GM19372 (cell line): ENCODE results near the gene CTSE.

Experiments used
- ATAC-seq: cut with Tn5 transposase; IDR thresholded peaks from one replicate; pipeline ENCODE4 v1.9.1; 2021; ENCODE audit warnings: mild to moderate bottlenecking, low read depth, moderate library complexity; ENCODE audit not compliant: unreplicated experiment

CTSE gene

DNA sequence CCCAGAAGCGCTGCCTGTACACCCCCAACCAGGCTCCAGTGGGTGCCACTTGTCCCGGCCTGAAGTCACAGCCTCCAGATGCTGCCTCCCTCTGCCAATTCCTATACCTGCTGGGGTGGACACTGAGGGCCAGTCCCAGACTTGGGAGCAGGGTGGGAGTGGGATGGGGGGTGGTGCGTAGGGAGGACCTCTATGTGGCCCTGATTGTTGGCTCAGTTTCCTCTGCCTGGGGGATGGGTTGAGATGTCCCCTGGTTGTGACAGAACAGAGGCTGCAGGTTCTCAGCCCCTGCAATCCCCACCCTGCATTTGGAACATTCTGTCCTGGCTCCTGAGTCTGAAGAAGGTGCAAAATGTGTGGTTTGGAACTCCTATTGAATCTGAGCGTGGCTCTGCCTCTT lies 47.7 kb downstream of the CTSE start:
- no peak for ATAC-seq

DNA sequence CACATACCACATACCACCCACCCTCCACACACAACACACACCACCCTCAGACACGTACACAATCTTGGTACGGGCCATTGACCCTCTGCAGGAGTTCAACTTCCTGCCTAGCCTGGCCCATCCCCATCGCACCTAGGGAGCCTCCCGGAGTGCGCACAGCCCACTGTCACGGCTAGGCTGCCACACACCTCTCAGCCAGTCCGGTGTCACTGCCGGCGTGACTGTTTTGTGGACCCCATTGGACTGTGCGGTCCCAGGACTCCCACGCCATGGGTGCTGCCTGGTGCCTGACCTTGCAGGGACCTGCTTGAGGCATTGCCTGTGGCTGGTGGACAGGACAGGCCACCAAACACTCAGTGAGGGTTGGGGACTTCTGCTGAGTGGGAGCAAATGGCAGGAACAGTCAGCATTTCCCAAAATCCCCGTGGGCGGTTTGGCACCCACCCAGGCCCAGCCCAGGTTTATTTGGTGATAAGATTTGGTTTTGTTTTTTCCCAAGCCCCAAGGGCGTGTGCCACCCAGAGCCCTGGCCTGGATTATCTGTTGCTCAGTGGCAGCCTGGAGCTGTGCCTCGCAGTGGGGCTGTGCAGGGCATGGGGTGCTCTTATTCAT lies 48.2 kb downstream of the CTSE start:
- ATAC-seq: no peak

DNA sequence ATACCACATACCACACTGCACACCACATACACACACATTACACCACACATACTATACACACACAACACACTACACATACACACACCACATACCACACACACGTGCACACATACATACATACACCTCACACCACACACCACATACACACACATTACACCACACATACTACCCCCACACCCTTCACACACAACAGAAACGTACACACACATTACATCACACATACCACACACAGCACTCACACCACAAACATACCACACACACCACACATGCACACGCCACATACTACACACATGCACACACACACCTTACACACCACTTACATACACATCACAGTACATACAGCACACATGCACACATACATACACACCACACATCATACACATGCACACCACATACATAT lies 49.0 kb downstream of the CTSE start:
- ATAC-seq: no peak

DNA sequence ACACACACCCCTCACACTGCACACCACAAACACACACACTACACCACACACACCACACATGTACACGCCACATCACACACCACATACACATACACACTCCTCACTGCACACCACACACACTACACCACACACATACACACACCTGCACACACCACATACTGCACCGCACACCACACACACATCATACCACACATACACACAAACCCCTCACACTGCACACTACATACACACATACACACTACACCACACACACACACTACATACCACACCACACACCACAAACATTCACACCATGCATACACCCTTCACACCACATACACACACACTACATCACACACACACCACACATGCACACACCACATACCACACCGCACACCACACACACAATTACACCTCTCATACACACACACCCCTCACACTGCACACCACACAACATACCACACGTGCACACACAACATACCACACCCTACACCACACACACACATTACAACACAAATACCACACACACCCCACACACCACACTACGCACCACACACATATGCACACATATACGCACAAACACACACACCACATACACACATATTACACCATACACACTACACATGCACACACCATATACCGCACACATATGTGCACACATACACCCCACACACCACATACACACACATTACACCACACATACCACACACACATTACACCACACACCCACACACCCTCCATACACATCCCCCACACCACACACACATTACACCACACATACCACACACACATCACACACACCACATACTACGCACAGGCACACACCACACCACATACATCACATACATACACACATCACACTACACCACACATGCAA lies 50.1 kb downstream of the CTSE start:
- ATAC-seq: no peak

DNA sequence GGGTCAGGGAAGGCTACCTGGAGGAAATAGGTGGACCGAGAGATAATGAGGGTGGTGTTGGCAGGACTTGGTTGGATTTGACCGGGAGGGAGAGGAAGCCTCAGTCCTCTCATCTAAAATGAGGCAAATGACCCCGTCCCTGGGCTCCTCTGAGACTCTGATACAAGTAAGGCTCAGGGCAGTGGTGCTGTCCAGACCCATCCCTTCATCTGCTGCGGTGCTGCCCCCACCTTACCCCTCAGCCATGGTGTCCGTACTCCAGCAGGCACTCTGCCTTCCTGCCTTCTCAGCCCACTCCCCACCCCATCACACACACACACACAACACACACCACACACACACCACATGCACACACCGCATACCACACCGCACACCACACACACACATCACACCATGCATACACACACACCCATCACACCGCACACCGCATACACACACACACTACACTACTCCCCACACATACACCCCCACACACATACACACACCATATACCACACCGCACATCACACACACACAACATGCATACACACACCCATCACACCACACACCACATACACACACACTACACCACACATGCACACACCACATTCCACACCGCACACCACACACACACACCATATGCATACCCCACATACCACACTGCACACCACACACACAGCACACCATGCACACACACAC lies 51.1 kb downstream of the CTSE start:
- no peak for ATAC-seq

DNA sequence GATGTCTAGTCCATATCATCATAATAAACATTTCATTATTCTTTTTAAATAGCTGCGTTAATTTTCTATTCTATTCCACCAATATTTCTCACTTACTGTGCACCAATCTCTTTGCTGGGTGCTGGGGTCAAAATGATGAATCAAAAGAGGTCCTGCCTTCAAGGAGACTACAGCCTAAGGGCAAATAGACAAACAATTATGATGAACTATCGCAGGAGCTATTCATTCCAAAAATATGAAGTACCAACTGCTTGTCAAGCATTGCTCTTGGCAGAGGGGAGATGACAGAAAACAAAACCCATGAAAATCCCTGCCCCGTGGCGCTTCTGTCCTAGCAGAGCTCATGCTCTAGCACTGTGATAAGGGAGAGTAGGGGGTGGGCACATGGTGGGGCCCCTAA lies 51.6 kb downstream of the CTSE start:
- ATAC-seq: no peak

DNA sequence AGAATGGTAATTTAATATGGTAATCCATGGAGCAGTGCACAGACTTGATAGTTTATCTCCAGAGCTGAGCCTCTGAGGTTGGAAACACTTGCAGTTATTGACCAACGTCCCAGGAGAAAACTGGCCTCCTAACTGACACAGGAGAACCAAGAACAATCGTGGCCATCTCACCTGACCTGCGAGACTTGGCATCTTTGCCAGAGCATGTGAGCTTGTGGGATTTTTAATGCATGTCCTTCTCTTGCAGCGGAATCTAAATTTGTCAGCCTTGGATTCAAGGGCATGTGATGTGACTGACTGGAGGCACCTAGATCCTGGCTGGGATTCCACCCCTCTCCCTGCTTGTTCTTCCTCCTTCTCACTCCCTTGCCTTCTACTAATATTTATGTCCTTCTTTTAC lies 52.6 kb downstream of the CTSE start:
- ATAC-seq: no peak

DNA sequence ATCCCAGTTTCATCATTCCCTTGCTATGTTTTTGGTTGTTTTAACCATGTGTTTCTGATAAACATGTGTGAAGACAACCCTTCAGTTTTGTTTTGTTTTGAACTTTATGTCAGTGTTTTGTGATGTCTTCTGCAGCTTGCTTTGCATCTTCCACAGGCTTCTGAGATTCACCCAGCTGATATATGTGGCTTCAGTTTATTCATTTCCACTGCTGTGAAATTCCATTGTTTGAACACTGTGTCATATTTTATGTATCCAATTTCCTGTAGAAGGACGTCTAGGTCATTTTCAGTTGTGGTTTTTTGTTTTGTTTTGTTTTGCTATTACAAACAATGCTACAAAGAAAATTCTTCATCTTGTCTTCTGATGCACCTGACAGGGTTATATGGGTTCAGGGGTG lies 53.2 kb downstream of the CTSE start:
- ATAC-seq: no peak

DNA sequence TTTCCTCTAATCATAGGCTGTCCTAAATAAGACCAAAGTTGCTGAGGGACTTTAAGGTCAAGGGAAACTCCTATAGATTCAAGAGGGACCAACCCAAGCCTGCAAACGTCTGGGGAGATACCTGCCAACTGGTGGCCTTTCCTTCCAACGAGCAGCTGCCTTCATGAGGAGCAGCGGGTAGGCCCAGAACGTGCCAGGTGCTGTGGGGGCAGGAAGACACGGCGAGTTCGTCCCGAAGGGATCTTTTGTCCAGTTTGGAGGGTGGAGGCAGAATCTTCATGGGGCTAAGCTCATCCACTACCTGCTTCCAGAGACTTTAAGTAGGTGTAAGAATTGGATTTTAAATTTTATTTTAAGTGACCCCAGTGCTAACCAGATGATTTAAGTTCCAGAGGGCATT lies 54.5 kb downstream of the CTSE start:
- no peak for ATAC-seq

DNA sequence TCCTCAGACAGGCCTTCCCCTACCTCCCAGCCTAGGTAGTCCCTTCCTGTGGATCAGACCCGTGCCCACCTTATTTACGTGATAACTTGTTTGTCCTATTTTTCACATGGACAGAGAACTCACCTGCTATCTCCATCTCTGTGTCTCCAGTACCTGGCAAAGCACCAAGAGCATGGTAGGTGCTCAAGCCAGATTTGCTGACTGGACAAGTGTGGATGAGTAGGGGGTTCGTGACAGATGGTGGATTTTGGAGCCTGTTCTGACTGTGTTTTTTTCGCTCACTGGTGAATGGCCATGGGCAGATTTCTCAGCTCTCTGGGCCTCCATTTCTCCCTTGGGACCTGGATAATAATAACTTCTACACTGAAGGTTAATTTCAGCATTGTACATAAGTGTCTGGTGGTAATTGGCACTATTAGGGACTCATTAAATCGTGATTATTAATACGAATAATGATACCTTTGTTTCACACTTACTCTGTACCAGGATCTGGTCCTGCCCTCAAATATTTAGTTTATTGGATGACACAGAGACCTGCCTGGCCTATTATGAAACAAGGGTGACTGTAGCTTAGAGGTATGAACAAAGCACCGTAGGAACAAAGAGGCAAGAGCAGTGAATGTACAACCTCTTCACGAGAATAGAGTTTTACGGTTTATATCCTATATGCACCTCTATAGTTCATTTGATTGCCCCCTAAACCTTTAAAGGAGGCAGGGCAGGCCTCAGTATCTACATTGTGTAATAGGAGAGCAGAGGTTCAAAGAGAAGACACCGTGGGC lies 56.0 kb downstream of the CTSE start:
- no peak for ATAC-seq

DNA sequence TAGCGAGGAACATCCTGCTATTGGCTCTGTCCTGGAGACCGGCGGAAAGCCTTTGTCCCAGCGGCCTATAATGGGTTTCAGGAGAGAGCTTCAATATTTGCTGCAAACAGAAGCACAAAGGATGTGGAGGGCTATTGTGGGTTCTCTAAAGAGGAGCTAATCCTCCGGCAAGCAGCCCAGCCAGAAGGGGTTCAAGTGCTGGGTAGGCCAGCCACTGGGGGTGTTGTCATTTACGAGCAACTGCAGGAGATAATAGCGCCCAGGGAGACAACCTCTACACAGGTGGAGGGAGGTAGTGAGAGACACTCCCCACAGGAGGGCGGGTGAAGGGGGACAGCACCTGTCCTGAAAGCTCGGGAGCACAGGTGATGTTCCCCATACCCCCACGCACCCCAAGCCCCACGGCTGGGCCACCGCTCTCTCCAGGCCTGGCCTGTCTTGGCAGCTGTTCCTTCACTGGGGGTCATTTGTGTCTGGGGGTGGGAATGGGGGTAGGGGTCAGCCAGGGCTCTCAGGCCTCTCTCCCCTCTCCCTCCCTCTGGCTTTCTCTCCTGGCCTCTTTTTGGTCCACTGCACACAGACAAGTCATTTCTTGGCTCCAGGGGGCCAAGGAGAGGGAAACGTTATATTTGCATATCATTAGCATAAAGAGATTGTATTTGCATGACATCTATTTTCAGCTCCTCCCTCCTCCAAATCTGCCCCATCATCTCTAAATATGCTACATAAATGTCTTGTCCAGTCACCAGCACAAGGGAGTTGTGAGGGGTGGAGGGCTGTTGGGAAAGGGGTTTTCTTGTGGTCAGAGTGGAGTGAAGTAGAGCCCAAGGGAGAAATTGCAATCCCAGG lies 58.4 kb downstream of the CTSE start:
- ATAC-seq: no peak

DNA sequence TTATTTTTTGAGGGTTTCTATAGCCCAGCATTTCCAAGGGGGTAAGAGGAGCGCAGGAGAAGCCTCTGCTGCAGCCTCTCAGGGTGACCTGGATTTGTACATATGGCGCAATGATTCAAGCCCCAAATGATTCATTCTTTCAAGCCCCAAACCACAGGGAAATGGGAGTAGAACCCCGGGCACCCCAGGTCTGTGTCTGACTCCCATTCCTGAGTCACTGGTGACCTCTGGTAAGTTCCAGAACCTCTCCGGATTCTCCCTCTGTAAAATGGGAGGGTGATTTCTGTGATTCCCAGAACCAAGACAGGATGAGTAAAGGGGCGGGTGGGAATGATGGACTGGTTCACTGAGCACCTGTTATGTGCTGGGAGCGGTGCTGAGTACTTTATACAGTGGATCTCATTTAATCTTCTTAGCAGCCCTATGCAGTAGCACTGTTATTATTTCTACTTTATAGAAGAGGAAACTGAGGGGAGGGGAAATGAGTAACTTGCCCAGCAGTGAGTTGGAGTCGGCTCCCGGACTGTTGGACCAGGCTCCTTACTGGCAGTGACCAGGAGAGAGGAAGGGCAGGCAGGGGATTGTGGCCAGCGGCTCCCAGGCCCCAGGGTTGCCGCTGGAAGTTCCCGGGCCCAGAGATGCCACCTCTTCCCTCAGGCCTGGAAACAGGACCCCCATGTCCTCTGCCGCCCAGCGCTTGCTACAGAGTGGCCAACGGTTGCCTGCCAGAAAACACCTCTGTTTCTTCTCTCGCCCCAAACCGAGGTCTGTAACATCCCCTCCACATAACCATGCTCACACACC lies 60.1 kb downstream of the CTSE start:
- ATAC-seq: no peak

DNA sequence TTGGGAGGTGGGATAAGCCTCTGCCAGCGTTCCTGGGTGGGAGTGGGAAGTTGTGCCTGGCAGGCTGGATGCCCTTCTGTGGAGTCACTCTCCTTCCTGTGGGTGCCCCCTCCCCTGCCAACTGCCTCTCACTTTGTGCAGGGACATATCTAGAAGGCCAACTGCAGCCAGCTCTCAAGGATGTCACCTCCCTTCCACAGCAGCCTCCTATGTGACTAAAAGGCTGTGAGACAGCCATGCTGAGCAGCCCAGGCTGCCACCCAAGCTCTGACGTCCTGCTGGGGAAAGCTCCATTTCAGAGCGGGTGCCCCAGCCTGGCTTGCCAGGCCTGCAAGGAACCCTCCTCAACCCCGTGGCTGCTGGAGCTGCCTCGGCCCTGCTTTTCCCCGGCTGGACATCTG lies 60.9 kb downstream of the CTSE start:
- ATAC-seq: no peak

DNA sequence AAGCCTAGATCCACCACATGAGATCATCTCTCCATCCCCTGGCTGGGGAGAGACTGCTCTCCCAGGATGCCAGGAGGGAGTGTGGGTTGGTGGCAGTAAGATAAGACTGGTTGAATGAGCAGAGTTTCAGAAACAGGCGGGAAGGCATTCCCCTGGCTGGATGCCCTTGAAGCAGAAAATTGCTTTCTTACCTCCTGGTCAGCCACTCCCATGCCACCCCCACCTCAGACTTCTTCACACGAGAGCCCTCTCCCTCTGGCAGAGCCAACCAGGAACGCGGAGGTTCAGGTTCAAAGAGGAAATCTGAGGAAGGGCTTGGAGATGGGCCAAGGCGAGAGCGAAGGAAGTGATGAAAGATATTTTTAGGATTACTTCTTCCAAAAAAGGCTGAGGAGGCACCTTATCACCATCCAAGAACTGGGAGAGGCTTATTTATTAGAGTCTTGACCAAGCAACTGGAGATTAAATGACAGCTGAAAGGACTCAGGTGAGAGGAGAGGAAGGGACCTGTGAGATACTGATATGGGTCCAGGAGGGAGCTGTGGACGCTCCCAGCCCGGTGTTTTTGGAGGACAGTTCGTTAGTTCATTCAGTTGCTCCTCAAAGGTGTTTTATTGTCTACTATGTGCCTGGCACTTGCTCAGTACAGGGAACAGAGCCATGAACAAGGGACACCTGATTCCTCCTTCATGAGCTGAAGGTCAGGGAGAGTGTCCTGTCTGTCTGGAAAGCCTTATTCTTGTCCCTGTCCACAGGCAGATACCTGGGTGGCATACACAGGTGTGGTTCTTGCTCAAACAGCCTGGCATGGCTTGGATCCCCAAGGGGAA lies 61.5 kb downstream of the CTSE start:
- no peak for ATAC-seq

DNA sequence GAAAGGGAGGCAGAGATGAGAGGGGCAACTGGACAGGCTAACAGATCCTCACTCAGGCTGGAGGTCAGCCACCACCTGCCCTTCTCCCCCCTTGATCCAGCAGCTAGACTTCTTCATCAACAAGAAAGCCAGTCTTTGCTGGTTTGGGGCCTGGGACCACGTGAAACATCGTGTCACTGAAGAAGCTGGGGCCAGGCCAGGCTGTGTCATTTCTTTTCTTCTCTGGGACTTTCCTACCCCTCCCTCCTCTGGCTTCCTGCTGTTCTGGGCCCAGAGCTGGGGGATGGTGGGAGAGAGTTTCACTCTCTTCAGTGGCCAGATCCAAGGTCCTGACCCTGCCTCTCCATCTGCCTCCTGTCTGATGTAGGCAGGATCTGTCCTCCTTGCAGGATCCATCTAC lies 62.3 kb downstream of the CTSE start:
- ATAC-seq: no peak

DNA sequence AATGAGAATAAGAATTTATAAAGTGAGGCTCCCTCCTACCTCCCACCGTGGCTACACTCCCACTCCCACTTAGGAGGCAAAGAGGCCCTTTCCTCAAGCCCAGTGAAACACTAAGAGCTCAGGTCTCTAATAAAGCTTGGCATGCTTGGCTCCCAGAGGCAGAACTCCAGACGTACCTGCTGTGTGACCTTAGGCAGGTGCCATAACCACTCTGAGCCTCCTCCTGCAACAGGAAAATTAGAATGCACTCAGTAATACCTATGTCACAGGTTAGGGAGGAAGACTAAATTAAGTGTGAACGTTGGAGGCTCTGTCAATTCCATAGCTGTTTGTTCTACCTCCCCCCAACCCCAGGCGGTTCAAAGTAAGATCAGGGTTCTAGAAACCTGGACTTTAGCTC lies 63.9 kb downstream of the CTSE start:
- no peak for ATAC-seq
